Occipital lobe (tissue), 2 donors: Measurements from ENCODE around the gene ZNF697. TPM values are rescaled to one million over a fixed set of nuclear protein-coding genes. Genes with fewer than 3 reads are reported as not detected.
A peak's percentile ranks its signal among the peaks of the same experiment; 100 is the strongest.

ENCODE experiments used
- DNase-seq: peaks from one replicate; lab custom pipeline; 2025; lab: John Stamatoyannopoulos, UW
- total RNA-seq: library from RNA; depleted of rRNA; stranded (reverse); fragments of >200 nt; gene quantifications from one replicate; pipeline ENCODE4 v1.2.3, GENCODE V29; 2014

ZNF697 gene
- total RNA-seq, 1 donor from 2014 or later, result 31.8 TPM

GRCh38 chr1:119664067-119664466 lies 16.0 kb upstream of the ZNF697 start:
- no peak for DNase-seq

- no peak for DNase-seq
Observed at GRCh38 chr1:119662034-119662437, 14.0 kb upstream of the ZNF697 start.

GRCh38 chr1:119660253-119661083 lies 12.4 kb upstream of the ZNF697 start:
- DNase-seq, result no peak

- DNase-seq, result no peak
Observed at GRCh38 chr1:119659628-119660027, 11.6 kb upstream of the ZNF697 start.

GRCh38 chr1:119656410-119656955 lies 8.4 kb upstream of the ZNF697 start:
- no peak for DNase-seq

- no peak for DNase-seq
Observed at GRCh38 chr1:119655154-119655553, 7.1 kb upstream of the ZNF697 start.

- no peak for DNase-seq
Observed at GRCh38 chr1:119653839-119654170, 5.7 kb upstream of the ZNF697 start.

- no peak for DNase-seq
Observed at GRCh38 chr1:119653135-119653838, 5.2 kb upstream of the ZNF697 start.

- no peak for DNase-seq
Observed at GRCh38 chr1:119652587-119652986, 4.5 kb upstream of the ZNF697 start.

- DNase-seq, result no peak
Observed at GRCh38 chr1:119651641-119652040, 3.6 kb upstream of the ZNF697 start.

- no peak for DNase-seq
Observed at GRCh38 chr1:119651133-119651532, 3.1 kb upstream of the ZNF697 start.

- DNase-seq, result no peak
Observed at GRCh38 chr1:119648620-119649004, 546 bp upstream of the ZNF697 start.

GRCh38 chr1:119647228-119647733 lies 785 bp downstream of the ZNF697 start:
- no peak for DNase-seq

- DNase-seq, result peak; percentile 22
Observed at GRCh38 chr1:119646521-119647227, 1.4 kb downstream of the ZNF697 start.

GRCh38 chr1:119639109-119639508 lies 9.0 kb downstream of the ZNF697 start:
- no peak for DNase-seq

GRCh38 chr1:119637710-119638109 lies 10.4 kb downstream of the ZNF697 start:
- no peak for DNase-seq

GRCh38 chr1:119636491-119637089 lies 11.5 kb downstream of the ZNF697 start:
- DNase-seq, result no peak

GRCh38 chr1:119635811-119636390 lies 12.2 kb downstream of the ZNF697 start:
- DNase-seq, result no peak

GRCh38 chr1:119634016-119634415 lies 14.1 kb downstream of the ZNF697 start:
- no peak for DNase-seq

- DNase-seq, result no peak
Observed at GRCh38 chr1:119633575-119633974, 14.5 kb downstream of the ZNF697 start.

- DNase-seq, result no peak
Observed at GRCh38 chr1:119632841-119633240, 15.2 kb downstream of the ZNF697 start.
